HG03432 (cell line): ENCODE results near the gene MIGA1.
"Not testable (repeated sequence)": the region's sequence is repeated elsewhere in the genome, so short reads cannot be mapped to it uniquely, and the experiment has no call there.

Experiments
- ATAC-seq: cut with Tn5 transposase; IDR thresholded peaks from one replicate; pipeline ENCODE4 v1.9.1; 2021; ENCODE audit warnings: mild to moderate bottlenecking, moderate library complexity; ENCODE audit not compliant: unreplicated experiment

The MIGA1 gene

DNA sequence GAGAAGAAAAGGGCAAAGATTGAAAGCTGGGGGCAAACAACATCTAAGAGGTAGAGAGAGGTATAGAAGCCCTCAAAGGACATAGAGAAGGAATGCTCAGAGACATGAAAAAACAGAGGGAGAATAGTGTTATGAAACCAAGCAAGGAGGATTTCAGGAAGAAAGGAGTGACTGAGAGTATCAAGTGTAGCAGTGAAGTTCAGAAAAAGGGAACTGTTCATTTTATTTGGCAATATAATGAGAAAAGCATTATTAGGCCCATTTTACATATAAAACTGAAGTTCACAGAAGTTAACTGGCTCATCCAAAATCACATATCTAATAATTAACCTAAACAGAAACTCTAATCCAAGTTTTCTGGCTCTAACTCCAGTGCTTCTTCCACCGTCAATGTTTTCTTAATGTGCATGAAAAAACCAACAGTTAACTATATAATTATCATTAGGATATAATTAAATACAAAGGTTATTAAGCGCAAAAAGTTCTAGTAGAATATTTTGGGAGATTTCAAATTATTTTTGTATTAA is 126.6 kb downstream of the MIGA1 start:
- no peak for ATAC-seq

DNA sequence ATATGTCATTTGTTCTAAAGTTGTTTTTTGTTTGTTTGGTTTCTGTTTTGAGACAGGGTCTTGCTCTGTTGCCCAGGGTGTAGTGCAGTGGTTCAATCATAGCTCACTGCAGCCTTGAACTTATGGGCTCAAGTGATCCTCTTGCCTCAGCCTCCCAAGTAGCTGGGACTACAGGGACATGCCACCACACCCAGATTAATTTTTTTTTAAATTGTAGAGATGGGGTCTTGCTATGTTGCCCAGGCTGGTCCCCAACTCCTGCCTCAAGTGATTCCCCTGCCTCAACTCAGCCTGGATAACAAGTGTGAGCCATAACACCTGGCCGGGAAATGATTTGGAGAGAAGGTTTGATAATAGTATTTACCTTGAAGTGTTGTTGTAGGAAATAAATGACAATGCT is 127.2 kb downstream of the MIGA1 start:
- no peak for ATAC-seq

DNA sequence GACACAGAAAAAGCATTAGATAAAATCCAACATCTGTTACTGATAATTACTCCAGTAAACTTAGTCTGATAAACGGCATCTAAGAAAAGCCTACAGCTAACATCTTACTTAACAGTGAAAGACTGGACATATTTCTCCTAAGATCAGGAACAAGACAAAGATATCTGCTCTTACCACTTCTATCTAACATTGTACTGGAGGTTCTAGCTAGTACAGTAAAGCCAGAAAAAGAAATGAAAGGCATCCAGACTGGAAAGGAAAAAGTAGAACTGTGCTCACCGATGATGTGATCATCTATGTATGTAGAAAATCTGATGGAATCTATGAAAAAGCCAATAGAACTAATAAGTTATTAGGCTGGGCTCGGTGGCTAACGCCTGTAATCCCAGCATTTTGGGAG is 130.7 kb downstream of the MIGA1 start:
- ATAC-seq: no peak

GRCh38 chr1:77918918-77919317 is 139.5 kb downstream of the MIGA1 start:
- ATAC-seq: not testable (repeated sequence)

DNA sequence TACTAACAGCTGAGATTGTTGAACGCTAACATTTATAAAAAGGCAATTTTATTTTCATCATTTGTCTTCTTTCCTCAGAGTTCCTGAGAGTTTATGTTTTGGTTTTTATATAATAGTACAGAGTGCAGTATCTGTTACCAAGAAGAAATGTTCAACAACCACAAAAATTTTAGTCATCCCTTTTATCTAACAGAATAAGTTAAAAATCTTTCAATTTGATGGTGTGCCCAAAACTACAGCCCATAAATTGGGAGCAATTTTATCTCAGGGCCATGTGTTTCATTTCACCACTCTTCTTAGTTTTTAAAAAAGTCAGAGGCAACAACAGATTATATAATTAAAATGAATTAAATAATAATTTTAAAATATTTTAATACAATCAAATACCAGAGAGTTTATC is 146.1 kb downstream of the MIGA1 start:
- no peak for ATAC-seq

- ATAC-seq: no peak
Observed at GRCh38 chr1:77925956-77926355, 146.5 kb downstream of the MIGA1 start.

- ATAC-seq: peak; percentile 53
Observed at GRCh38 chr1:77926561-77927357, 147.3 kb downstream of the MIGA1 start.

DNA sequence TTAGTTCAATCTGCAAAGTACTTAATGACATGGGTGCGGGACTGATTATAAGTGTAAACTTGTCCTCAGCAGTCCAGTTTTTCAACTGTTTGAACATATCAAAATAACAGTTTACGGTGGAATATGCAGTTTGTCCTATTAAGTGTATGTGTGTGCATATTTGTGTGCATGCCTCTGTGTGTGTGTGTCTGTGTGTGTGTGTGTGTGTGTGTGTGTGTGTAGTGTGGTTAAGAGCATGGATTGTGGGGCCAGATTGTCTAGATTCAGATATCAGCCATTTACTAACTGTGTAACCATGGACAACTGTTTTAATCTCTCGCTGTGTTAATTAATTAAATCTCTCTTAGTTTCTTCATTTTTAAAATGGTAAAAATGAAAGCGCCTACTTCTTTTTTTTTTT is 148.0 kb downstream of the MIGA1 start:
- ATAC-seq: no peak
